Activated CD4-positive, alpha-beta T cell treated with anti-CD3 and anti-CD28 coated beads for 36 hours (primary cell): Measurements from ENCODE around the gene ZNF689. TPM values are rescaled to one million over a fixed set of nuclear protein-coding genes. Genes with fewer than 3 reads are reported as not detected.

Experiments used
- ATAC-seq: fragments of 200-7000 bp; cut with Tn5 transposase; one replicate; pipeline ENCODE4 v1.10.0; 2021; ENCODE audit warnings: mild to moderate bottlenecking, moderate library complexity
- CTCF ChIA-PET: fragments of 350-600 bp; sonication (Branson Sonifier 250); formaldehyde crosslinking; loops from one replicate; lab custom pipeline; 2021; ENCODE audit warnings: antibody characterized with exemption; lab: Charles Lee
- POLR2A ChIA-PET: fragments of 350-600 bp; sonication (Branson Sonifier 250); formaldehyde crosslinking; loops from one replicate; lab custom pipeline; 2021; ENCODE audit warnings: antibody characterized with exemption, inconsistent platforms; lab: Charles Lee
- DNase-seq: peaks from one replicate; pipeline ENCODE4 v3.0.0-alpha.2; 2020
- H3K27ac Mint-ChIP-seq: one replicate; pipeline ENCODE4 v1.8.0; 2021; ENCODE audit warnings: mixed read lengths
- H3K27me3 Mint-ChIP-seq: one replicate; pipeline ENCODE4 v1.8.0; 2021; ENCODE audit warnings: mixed read lengths
- H3K36me3 Mint-ChIP-seq: one replicate; pipeline ENCODE4 v1.8.0; 2021; ENCODE audit warnings: low read depth, mixed read lengths
- H3K4me1 Mint-ChIP-seq: one replicate; pipeline ENCODE4 v1.8.0; 2021; ENCODE audit warnings: mixed read lengths
- H3K4me3 Mint-ChIP-seq: one replicate; pipeline ENCODE4 v1.8.0; 2021; ENCODE audit warnings: mild to moderate bottlenecking, moderate library complexity, mixed read lengths
- H3K9me3 Mint-ChIP-seq: one replicate; pipeline ENCODE4 v1.8.0; 2021; ENCODE audit warnings: low read depth, mixed read lengths
- intact Hi-C, 2 experiments: fragments of 100-400 bp; cut with DNase I in 1 of 2; cut with micrococcal nuclease in 1 of 2; formaldehyde crosslinking; loops; one replicate each; pipeline versions ENCODE4 v1.14.2 to v1.15.1; 2022 to 2024; cut with DNase I, micrococcal nuclease
- total RNA-seq, 2 experiments: library from RNA; stranded (reverse); gene quantifications; one replicate each; pipeline ENCODE4 v1.2.3, GENCODE V29; 2021

The ZNF689 gene
- total RNA-seq, 2 experiments from 2014 or later: 9.0 to 10.7 TPM

DNA sequence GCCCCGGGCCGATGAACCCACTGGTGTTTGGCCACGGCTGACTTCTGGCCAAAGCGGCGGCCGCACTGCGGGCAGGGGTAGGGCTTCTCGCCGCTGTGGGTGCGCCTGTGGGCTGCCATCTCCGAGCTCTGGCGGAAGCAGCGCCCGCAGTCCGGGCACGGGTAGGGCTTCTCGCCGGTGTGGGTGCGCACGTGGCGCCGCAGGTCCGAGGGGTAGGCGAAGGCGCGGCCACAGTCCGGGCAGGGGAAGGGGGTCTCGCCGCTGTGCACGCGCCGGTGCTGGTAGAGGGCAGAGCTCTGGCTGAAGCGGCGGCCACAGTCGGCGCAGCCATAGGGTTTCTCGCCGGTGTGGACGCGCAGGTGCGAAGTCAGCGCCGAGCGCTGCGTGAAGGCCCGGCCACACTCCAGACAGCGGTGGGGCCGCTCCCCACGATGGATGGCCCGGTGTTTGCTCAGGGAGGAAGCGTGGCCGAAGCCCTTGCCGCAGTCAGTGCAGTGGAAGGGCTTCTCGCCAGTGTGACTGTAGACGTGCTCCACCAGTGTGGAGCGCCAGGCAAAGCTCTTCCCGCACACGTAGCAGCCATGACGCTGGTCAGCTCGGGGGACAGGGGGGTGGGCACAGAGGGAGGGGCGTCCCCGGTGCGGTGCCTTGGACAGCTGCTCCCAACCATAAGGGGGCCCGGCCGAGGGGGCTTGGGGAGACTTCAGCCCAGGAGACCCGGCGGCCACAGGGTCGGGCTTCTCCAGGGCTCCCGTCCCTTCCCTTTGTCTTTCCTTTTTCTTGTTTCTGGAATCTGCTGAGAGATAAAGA lies 54.7 kb downstream of the ZNF689 start:
- no peaks in the 10 kb centered on the region for H3K27me3 Mint-ChIP-seq
- no peak for ATAC-seq
- ChIA-PET POLR2A (no interaction called here), CTCF (interaction anchor here (1.1 kb wide), 1 partner anchor 21 kb away, joined by 5 read pairs; the partner anchor contains the start of gene ZNF747)
- H3K4me3 Mint-ChIP-seq: peak overlapping the region; percentile 85
- no peak for DNase-seq
- peaks cover 58% of the 10 kb centered on the region for H3K4me1 Mint-ChIP-seq
- no peaks in the 10 kb centered on the region for H3K9me3 Mint-ChIP-seq
- intact Hi-C loops: loop anchor here (5.0 to 10.0 kb wide), 2 partner anchors 142 to 461 kb away; partner anchors contain the start of genes SRCAP (in 1 of the 2), TBX6 (in 1 of the 2) and YPEL3 (in 1 of the 2)
- peaks cover 33% of the 10 kb centered on the region for H3K36me3 Mint-ChIP-seq
- peak overlapping the region; percentile 42 for H3K27ac Mint-ChIP-seq

DNA sequence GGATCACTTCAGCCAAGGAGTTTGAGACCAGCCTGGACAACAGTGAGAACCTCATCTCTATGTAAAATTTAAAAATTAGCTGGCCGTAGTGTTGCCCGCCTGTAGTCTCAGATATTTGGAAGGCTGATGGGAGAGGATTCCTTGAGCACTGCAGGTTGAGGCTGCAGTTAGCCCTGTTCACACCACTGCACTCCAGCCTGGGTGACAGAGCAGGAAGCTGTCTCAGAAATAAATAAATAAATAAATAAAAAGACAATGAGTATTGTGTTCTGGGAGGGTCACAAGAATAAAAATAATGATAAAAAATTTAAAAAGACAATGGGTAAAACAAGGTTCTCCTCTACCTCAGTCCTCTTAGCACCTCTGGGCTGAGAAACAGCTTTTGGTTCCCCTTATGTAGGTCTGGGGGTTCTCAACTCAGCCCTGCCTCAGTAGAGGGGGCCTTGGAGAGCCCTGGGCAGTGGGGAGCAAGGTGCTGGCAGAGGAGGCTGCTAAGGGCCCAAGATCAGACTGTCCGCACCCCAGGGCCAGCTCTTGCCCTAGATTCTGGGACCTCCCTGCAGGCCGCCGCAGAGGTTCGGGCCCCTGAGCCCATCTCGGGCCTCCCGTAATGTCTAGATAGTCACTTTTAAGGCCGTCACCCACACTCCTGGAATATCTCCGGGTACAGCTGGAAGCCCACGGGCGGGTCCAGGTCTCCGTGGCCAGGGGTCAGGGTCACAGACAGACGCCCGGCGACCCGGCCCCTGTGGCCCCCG lies 55.5 kb downstream of the ZNF689 start:
- Mint-ChIP-seq H3K4me3 (no peak overlapping the region), H3K36me3 (peaks cover 33% of the 10 kb centered on the region), H3K27ac (no peak overlapping the region), H3K9me3 (no peaks in the 10 kb centered on the region), H3K4me1 (peaks cover 60% of the 10 kb centered on the region), H3K27me3 (no peaks in the 10 kb centered on the region)
- CTCF ChIA-PET: interaction anchor here (1.1 to 1.2 kb wide), 2 partner anchors 20 to 125 kb away, joined by 3 to 5 read pairs; partner anchors contain the start of genes DCTPP1 and ZNF747
- POLR2A ChIA-PET: interaction anchor here (0.5 kb wide), 2 partner anchors 87 to 95 kb away, joined by 3 to 4 read pairs; no protein-coding TSS in a partner anchor
- intact Hi-C loops: loop anchor here (5.0 to 10.0 kb wide), 2 partner anchors 143 to 460 kb away; partner anchors contain the start of genes SRCAP (in 1 of the 2), TBX6 (in 1 of the 2) and YPEL3 (in 1 of the 2)
- ATAC-seq (no peak), DNase-seq (no peak)

DNA sequence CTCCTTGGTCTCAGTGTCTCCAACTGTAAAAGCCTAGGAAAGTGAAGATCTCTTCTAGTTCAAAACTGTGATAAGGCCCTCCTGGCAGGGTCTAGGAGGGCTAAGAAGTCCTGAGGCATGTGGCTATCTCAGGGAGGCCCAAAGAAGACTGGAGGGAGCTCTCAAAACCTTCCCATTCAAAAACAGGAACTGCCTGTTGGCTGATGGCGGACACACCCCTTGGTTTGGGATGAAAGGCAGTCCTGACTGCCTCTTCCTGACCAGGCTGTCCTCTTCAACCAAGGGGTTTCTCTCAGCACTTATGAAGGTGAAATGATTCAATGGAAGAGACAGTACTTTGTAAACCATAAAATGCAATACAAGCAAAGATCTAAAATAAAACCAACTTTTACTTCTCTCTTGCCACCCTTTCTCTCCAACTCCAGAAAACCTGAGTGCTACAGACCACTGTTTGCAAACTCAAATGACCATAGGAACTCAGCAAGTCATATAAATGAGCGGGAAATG lies 56.7 kb downstream of the ZNF689 start:
- Mint-ChIP-seq H3K27ac (peak overlapping the region; percentile 91), H3K9me3 (no peaks in the 10 kb centered on the region), H3K36me3 (peaks cover 33% of the 10 kb centered on the region), H3K4me3 (no peak overlapping the region), H3K27me3 (no peaks in the 10 kb centered on the region), H3K4me1 (peaks cover 61% of the 10 kb centered on the region)
- DNase-seq: no peak
- POLR2A ChIA-PET: interaction anchor here (0.6 kb wide), 2 partner anchors 12 to 29 kb away, joined by 3 read pairs; no protein-coding TSS in a partner anchor
- CTCF ChIA-PET: interaction anchor here (1.2 kb wide), 1 partner anchor 124 kb away, joined by 3 read pairs; the partner anchor contains the start of gene DCTPP1
- intact Hi-C loops: loop anchor here in 1 of 2 experiments (10.0 kb wide), 1 partner anchor 459 kb away; the partner anchor contains the start of genes TBX6 and YPEL3
- ATAC-seq: no peak

DNA sequence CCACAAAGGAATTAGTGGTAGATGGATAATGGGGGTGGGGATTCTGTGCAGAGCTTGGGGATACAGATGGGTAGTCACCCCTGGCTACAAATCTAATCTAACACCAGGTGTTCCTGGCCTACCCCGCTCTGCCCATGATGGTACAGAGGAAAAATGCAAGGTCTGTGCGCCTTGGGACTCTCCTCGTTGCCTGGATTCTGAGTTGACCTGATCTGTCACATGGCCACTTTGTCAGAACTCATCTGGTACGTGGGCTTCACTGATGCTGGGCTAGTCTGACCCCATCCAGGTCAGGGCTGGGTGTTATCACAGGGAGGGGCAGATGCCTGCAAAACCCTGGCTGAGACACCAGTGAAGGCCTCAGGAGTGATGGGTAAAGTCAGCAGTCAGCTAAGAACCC lies 57.2 kb downstream of the ZNF689 start:
- ChIA-PET CTCF (interaction anchor here (1.6 kb wide), 1 partner anchor 18 kb away, joined by 10 read pairs; the partner anchor contains the start of gene ZNF747), POLR2A (interaction anchor here (0.6 kb wide), 1 partner anchor 28 kb away, joined by 3 read pairs; no protein-coding TSS in a partner anchor)
- Mint-ChIP-seq H3K9me3 (no peaks in the 10 kb centered on the region), H3K27ac (peak overlapping the region; percentile 91), H3K4me3 (no peak overlapping the region), H3K27me3 (no peaks in the 10 kb centered on the region), H3K36me3 (peaks cover 33% of the 10 kb centered on the region), H3K4me1 (peaks cover 61% of the 10 kb centered on the region)
- intact Hi-C loops: loop anchor here in 1 of 2 experiments (10.0 kb wide), 1 partner anchor 458 kb away; the partner anchor contains the start of genes TBX6 and YPEL3
- DNase-seq: no peak
- no peak for ATAC-seq

Other genes starting within 250 kb of the ZNF689 start
- 10 to 100 TPM; 38.1 to 43.4 TPM for gene TBC1D10B, start 239.9 kb downstream of the ZNF689 start, total RNA-seq
- 1 to 10 TPM in 1 of 2 experiments, under 1 TPM in 1; 0.69 to 1.6 TPM for gene MYL11, start 235.6 kb downstream of the ZNF689 start, total RNA-seq
- gene SEPTIN1, start 227.8 kb downstream of the ZNF689 start, total RNA-seq: 100 to 1,000 TPM; 155 to 159 TPM
- gene ZNF48, start 215.0 kb downstream of the ZNF689 start, total RNA-seq: 10 to 100 TPM; 10.6 to 11.0 TPM
- gene ZNF771, start 202.8 kb downstream of the ZNF689 start, total RNA-seq: 1 to 10 TPM; 3.8 to 4.0 TPM
- 100 to 1,000 TPM in 1 of 2 experiments, 10 to 100 TPM in 1; 89.3 to 102 TPM for gene DCTPP1, start 180.4 kb downstream of the ZNF689 start, total RNA-seq
- 10 to 100 TPM; 37.8 to 56.0 TPM for gene SEPHS2, start 164.5 kb downstream of the ZNF689 start, total RNA-seq
- gene ITGAL, start 137.6 kb downstream of the ZNF689 start, total RNA-seq: 100 to 1,000 TPM; 210 to 222 TPM
- gene ZNF768, start 83.8 kb downstream of the ZNF689 start, total RNA-seq: 10 to 100 TPM in 1 of 2 experiments, 1 to 10 TPM in 1; 8.9 to 11.1 TPM
- gene ZNF747, start 75.5 kb downstream of the ZNF689 start, total RNA-seq: 1 to 10 TPM; 6.3 to 8.0 TPM
- 10 to 100 TPM in 1 of 2 experiments, 1 to 10 TPM in 1; 8.0 to 11.2 TPM for gene ZNF764, start 52.0 kb downstream of the ZNF689 start, total RNA-seq
- 1 to 10 TPM; 7.1 to 9.1 TPM for gene ZNF688, start 38.7 kb downstream of the ZNF689 start, total RNA-seq
- 10 to 100 TPM in 1 of 2 experiments, 1 to 10 TPM in 1; 9.2 to 10.8 TPM for gene ZNF785, start 24.7 kb downstream of the ZNF689 start, total RNA-seq
- gene PRR14, start 40.6 kb upstream of the ZNF689 start, total RNA-seq: 10 to 100 TPM; 76.8 to 77.8 TPM
- 100 to 1,000 TPM in 1 of 2 experiments, 10 to 100 TPM in 1; 84.7 to 111 TPM for gene FBRS, start 48.0 kb upstream of the ZNF689 start, total RNA-seq
- gene SRCAP, start 88.8 kb upstream of the ZNF689 start, total RNA-seq: 10 to 100 TPM; 58.7 to 69.5 TPM
- 10 to 100 TPM; 21.8 to 26.0 TPM for gene PHKG2, start 138.0 kb upstream of the ZNF689 start, total RNA-seq
- gene CFAP119, start 151.7 kb upstream of the ZNF689 start, total RNA-seq: 1 to 10 TPM; 1.7 to 3.1 TPM
- 10 to 100 TPM; 72.3 to 85.5 TPM for gene RNF40, start 151.9 kb upstream of the ZNF689 start, total RNA-seq
- 1 to 10 TPM; 3.4 to 3.7 TPM for gene ZNF629, start 176.8 kb upstream of the ZNF689 start, total RNA-seq